Left hindlimb (tissue), 1 donor: ENCODE results near the gene BSPRY.
A peak's percentile ranks its signal among the peaks of the same experiment; 100 is the strongest.

ENCODE experiments used
- DNase-seq: peaks from one replicate; pipeline ENCODE4 v3.0.0-alpha.2; 2018

Gene BSPRY

DNA sequence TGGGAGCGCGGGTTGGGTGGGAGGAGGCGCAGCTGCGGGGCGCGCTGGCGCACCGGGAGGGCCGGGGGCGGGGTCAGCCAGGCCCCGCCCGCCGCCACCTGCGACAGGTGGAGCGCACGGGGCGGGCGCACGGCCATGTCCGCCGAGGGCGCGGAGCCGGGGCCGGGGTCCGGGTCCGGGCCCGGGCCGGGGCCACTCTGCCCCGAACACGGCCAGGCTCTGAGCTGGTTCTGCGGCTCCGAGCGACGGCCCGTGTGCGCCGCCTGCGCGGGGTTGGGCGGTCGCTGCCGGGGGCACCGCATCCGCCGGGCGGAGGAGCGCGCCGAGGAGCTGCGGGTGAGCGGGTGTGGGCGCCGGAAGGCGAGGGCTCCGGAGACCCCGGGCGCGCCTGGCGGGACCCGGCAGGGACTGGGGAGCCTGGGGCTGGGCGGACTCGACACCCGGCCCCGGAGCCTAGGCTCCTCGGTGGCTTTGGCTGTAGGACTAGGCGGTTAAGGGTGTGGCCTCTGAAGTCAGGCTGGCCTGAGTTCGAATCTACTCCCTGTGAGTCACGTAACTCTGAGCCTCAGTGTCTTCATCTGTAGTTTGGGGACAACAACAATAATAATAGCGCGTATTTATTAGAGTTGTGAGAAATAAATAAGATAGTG lies at the start of gene BSPRY:
TSS of gene BSPRY (plus strand) at position 97 of the 650 bp plus-strand sequence. CDS start at position 136, 39 bp downstream.
- DNase-seq = no peak

- no peak for DNase-seq
These were observed 49.5 kb upstream of the BSPRY start for GRCh38 chr9:113299800-113300292.

- no peak for DNase-seq
These were observed 47.8 kb upstream of the BSPRY start for GRCh38 chr9:113301548-113301947.

DNA sequence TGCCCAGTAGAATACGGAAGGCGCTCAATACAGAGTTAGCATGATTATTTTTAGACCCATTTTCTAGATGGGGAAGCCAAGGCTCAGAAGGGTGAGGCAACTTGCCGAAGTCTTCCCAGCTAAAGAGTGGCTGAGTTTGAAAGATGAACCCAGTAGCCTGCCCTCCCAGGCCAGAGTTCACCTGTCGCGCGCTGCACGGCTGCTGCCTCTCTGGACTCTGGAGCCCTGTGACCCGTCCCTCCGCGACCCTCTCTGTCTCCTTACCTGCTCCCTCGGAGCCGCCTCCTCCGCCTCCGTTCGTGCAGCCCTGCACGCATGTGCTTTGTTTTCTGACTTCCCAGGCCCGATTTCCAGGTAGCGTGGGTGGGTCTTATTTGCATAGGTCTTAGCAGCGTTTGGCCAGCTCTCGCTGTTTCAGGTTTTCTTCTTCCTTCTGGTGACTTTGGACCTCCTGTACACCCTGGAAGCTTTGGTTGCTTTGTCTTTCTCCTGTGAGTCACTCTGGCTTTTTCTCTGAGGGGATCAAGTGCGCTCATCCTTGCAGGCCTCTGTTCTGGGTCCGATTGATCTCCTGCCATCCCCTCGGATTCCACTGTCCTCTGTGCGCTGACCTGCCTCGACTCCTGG lies 46.4 kb upstream of the BSPRY start, which contains the start of gene RNF183:
TSS of gene RNF183 (minus strand) at position 585 of the 627 bp plus-strand sequence. CDS start 5,192 bp downstream, outside the sequence.
- DNase-seq = no peak

- DNase-seq = no peak
These were observed 42.8 kb upstream of the BSPRY start for GRCh38 chr9:113306566-113306965.

- DNase-seq = no peak
These were observed 41.9 kb upstream of the BSPRY start for GRCh38 chr9:113307396-113307975.

GRCh38 chr9:113309204-113309813 lies 40.0 kb upstream of the BSPRY start:
- DNase-seq = no peak

GRCh38 chr9:113310538-113310937 lies 38.8 kb upstream of the BSPRY start:
- no peak for DNase-seq

DNA sequence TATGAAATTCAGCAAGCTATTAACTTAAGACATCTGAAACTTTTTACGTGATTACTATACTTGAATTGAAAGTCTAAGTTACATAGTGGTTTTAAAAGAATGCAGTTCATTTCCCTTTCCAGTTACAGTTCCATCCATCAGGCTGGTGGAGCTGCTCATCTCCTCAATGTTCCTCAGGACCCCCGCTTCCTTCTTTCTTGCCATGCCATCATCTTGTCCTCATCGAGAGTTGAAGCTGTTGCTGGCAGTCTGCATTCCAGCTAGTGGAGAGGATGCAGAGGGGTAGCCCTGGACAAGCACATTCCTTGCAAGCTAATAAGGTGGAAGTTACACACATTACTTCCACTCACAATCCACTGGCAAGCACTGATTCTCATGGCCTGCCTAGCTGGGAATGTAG lies 37.4 kb upstream of the BSPRY start:
- no peak for DNase-seq

DNA sequence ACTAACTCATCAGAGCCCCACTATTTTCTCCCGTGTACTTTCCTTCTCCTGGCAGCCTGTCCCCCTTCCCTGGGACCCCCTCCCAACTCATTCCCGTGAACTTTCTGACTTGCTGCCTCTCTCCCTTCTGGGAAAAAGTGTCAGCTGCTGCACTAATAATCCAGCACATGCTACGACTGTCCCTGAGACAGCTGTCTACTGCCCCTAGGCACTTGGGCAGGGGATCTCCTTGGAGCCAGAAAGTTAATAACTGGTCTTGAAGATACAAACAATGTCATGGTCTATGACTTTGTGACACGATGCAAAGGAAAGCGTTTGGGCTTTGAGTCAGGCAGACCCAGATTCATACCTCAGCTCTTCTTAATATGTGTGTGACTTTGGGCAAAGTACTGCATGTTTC lies 36.1 kb upstream of the BSPRY start:
- peak; percentile 35 for DNase-seq

- no peak for DNase-seq
These were observed 34.1 kb upstream of the BSPRY start for GRCh38 chr9:113315231-113315630.

DNA sequence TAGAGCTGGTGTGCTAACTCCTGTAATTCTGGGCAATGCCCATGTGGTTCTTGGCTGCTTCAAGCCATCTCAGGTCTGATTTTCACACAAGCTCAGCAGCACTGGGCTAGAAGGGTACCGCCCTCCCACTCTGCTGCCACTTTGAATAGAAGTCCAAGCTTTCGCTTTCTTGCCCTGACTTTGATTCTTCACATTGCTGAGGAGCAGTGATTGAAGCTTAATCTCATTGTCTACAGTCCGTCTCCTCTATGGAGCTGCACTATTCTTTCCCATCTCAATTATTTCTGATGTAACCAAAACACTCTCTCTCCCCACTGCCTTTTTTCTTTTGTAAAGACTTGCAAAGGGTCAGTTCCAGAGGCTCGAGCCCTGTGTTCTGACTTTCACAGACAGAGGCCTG lies 33.3 kb upstream of the BSPRY start:
- DNase-seq = no peak

- no peak for DNase-seq
These were observed 31.6 kb upstream of the BSPRY start for GRCh38 chr9:113317777-113318176.

- DNase-seq = no peak
These were observed 30.3 kb upstream of the BSPRY start for GRCh38 chr9:113319054-113319453.

GRCh38 chr9:113320051-113320450 lies 29.3 kb upstream of the BSPRY start:
- DNase-seq = no peak

DNA sequence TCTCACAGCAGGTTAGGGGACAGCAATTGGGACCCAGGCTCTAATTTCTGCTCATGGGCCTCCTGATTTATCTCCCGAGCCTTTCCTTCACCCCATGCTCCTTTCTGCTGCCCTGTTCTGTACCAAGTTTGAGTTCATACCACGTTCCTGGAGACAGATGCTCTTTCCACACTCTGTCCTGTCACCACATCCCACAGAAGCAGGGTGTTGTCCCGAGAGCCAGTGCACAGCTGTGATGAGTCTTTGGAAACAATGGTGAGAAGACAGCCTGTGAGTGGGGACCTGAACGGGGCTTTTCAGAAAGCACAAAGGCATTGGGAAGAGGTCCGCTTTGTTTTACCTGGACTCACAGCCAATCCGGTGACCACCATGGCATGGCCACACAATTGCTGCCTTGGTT lies 26.7 kb upstream of the BSPRY start:
- no peak for DNase-seq

DNA sequence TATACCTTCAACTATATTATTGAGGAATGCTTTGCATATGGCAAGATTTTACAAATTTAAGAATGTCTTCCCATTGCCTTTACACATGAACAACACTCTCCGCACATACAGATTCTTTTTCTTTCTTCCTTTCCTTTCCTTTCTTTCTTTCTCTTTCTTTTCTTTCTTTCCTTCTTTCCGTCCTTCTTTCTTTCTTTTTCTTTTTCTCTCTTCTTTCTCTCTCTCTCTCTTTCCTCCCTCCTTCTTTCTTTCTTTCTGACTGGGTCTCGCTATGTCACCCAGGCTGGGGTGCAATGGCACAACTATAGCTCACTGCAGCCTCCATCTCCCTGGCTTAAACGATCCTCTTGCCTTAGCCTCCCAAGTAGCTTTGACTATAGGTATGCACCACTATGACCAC lies 23.1 kb upstream of the BSPRY start:
- no peak for DNase-seq

DNA sequence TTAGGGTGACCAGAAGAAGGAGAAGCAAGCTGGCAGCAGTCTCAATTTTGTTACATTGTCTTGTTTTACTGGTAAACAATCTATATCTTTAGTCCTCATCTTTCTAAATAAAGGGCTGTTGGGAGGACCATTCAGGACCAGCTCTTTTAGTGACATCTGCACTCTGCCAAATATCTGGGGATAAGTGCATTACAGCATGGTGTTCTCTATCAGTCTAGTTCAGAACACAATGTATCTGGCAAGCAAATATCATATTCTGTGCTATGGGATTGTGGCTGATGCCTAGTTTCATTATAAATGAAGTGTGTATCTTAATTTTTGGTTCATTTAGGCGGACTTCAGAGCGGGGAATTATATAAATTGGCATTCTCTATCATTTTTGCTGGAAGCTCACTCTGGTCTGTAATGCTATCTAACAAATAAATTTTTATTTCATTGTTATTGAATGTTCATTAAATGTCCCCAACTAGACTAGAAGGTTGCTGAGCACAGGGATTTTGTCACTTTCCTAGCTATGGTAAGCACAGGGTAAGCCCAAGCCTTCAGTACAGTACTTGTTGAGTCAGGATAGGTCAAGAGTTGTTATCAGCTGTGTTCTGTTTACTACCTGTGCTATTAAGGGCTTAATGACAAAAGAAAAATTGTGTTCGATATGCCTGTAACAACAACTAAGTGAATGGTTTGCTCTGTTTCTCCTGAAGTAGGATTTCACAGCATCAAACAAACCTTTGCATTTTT lies 21.1 kb upstream of the BSPRY start:
- no peak for DNase-seq

- no peak for DNase-seq
These were observed 17.6 kb upstream of the BSPRY start for GRCh38 chr9:113331780-113332179.

GRCh38 chr9:113337714-113338113 lies 11.6 kb upstream of the BSPRY start:
- DNase-seq = no peak

GRCh38 chr9:113340011-113340699 lies 9.2 kb upstream of the BSPRY start, which contains the start of gene WDR31:
WDR31 (minus strand) TSS chr9:113340275; CDS start chr9:113332022, 8,253 bp downstream.
- DNase-seq = peak; percentile 92
